Mucosa of descending colon (tissue), 3 donors: Measurements from ENCODE around the gene UBE2Z. TPM values are rescaled to one million over a fixed set of nuclear protein-coding genes. Genes with fewer than 3 reads are reported as not detected.

Source experiments
- ATAC-seq: fragments of 200-7000 bp; cut with Tn5 transposase; one replicate; pipeline ENCODE4 v1.9.1; 2020; ENCODE audit warnings: mild to moderate bottlenecking, moderate library complexity
- DNase-seq, 3 donors: peaks; one replicate each; pipeline ENCODE4 v3.0.0-alpha.2; 2020
- H3K36me3 ChIP-seq: fragments of 200-600 bp; one replicate; pipeline ENCODE4 v1.8.0; 2021; ENCODE audit warnings: low read depth, mild to moderate bottlenecking
- H3K4me1 ChIP-seq: fragments of 200-600 bp; one replicate; pipeline ENCODE4 v1.8.0; 2021; ENCODE audit warnings: low read depth, mild to moderate bottlenecking
- H3K4me3 ChIP-seq: fragments of 200-600 bp; one replicate; pipeline ENCODE4 v1.8.0; 2021; ENCODE audit warnings: mild to moderate bottlenecking
- H3K9me3 ChIP-seq: fragments of 200-600 bp; one replicate; pipeline ENCODE4 v1.8.0; 2021; ENCODE audit warnings: mild to moderate bottlenecking
- intact Hi-C, 2 donors: fragments of 100-400 bp; cut with DNase I in 1 of 2; cut with micrococcal nuclease in 1 of 2; formaldehyde crosslinking; loops; one replicate each; pipeline versions ENCODE4 v1.11.0 to v1.11.1; 2022; cut with DNase I, micrococcal nuclease
- total RNA-seq, 3 donors: library from RNA; stranded (reverse); fragmentation: NEBNext Ultra II Directional in 2 of 3; extraction: Animal tissue kit (Norgen Biotek cat#: 25700) in 2 of 3; gene quantifications; one replicate each; pipeline versions ENCODE4 v1.2.1 to v1.2.4, GENCODE V29; 2021 to 2023
- TF ChIP-seq, protein P1 (sequence below): fragments of 200-600 bp; IDR thresholded peaks from one replicate; pipeline ENCODE4 v1.8.0; 2022; ENCODE audit warnings: antibody characterized with exemption, mild to moderate bottlenecking
- donor health status: DM: no; HTN: no; CAD: no; lungs with moderate emphysema.
- donor health status: DM: no; HTN: no; CAD: no.
- donor health status: DM: no; HTN: yes; CAD: no.

Gene UBE2Z
- total RNA-seq, 3 donors from 2014 or later = 67.6 to 70.5 (median 68.1) TPM

DNA sequence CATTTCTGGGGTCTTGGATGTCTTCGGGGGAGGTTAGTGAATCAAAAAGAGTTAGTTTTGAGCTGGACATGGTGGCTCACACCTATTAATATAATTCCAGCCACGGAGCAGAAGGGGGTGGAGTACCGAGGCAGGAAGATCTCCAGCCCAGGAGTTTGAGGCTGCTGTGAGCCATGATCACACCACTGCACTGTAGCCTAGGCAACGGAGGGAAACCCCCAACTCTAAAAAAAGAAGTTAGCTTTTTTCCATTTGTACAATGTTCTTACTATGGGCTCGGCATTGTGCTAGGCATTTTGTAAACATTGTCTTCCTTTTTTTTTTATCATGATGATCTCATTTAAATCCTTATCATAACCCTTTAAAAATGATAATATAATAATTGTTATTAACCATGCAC is 44.7 kb downstream of the UBE2Z start:
- intact Hi-C loops = no loop called here
- no peak for DNase-seq
- Histone ChIP-seq H3K9me3 (no peaks in the 10 kb centered on the region), H3K4me3 (no peak overlapping the region), H3K36me3 (no peaks in the 10 kb centered on the region), H3K4me1 (peaks cover 10% of the 10 kb centered on the region)
- TF ChIP-seq, protein P1, sequence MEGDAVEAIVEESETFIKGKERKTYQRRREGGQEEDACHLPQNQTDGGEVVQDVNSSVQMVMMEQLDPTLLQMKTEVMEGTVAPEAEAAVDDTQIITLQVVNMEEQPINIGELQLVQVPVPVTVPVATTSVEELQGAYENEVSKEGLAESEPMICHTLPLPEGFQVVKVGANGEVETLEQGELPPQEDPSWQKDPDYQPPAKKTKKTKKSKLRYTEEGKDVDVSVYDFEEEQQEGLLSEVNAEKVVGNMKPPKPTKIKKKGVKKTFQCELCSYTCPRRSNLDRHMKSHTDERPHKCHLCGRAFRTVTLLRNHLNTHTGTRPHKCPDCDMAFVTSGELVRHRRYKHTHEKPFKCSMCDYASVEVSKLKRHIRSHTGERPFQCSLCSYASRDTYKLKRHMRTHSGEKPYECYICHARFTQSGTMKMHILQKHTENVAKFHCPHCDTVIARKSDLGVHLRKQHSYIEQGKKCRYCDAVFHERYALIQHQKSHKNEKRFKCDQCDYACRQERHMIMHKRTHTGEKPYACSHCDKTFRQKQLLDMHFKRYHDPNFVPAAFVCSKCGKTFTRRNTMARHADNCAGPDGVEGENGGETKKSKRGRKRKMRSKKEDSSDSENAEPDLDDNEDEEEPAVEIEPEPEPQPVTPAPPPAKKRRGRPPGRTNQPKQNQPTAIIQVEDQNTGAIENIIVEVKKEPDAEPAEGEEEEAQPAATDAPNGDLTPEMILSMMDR = no peak
- ATAC-seq = no peak

DNA sequence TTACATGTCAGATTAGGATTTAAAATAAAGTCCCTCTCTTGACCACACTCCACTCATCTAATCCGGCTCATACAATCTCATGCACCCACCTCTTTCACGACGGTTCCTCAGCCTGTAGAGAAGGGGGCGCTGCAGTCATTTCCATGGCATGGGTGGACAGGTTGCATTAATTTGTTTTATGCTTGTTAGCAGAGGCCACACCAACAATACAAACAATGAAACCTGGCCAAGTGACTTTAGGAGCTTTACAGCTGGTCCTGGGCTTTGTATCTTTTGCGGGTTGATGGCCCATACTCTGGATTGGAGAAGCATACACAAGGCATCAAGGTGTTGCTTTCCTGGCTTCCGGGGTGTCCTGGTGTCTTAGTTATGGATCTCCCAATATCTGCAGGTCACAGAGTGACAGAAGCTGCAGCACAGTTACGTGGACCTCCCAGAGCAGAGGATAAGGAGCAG is 46.1 kb downstream of the UBE2Z start:
- peaks cover 10% of the 10 kb centered on the region for H3K4me1 ChIP-seq
- peak in 2 of 3 donors; percentile 57 to 70 for DNase-seq
- no peak overlapping the region for H3K4me3 ChIP-seq
- H3K9me3 ChIP-seq = no peaks in the 10 kb centered on the region
- intact Hi-C loops = no loop called here
- peak; percentile 85 for ATAC-seq
- TF ChIP-seq, protein P1 = no peak
- H3K36me3 ChIP-seq = no peaks in the 10 kb centered on the region

DNA sequence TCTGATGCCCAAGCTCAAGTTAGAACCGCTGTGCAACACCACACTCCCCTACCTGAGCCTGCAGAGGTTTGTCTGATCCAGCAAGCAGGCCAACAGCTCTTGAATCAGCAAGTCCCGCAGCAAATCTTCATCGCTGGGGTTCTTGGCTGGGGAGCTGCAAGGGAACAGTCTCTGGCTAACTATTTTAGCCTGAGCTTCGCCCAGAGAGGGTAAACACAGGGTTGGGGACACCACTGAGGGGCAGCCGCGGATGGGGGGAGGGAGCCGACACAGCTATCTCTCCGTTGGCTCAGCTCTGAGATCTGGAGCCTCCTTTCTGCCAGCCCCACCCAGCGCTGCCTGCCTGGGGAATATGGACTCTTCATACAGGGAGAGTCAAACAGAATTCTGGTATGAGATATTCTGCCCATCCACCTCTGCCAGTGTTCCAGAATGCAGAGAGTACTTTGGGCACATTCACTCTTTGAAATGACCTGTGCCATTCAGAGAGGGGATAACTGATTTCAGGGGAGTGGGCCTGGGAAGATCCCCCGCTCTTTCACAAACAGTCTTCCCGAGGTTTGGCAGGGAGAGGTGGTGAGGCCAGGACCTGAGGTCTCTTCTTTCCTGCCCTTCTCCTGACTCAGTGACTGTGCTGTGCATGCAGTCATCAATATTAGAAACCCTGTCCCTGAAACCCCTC is 52.8 kb downstream of the UBE2Z start:
- no peaks in the 10 kb centered on the region for H3K36me3 ChIP-seq
- no peaks in the 10 kb centered on the region for H3K9me3 ChIP-seq
- TF ChIP-seq, protein P1 = no peak
- ATAC-seq (no peak), DNase-seq (no peak)
- H3K4me1 ChIP-seq = no peaks in the 10 kb centered on the region
- intact Hi-C loops = no loop called here
- H3K4me3 ChIP-seq = no peak overlapping the region

DNA sequence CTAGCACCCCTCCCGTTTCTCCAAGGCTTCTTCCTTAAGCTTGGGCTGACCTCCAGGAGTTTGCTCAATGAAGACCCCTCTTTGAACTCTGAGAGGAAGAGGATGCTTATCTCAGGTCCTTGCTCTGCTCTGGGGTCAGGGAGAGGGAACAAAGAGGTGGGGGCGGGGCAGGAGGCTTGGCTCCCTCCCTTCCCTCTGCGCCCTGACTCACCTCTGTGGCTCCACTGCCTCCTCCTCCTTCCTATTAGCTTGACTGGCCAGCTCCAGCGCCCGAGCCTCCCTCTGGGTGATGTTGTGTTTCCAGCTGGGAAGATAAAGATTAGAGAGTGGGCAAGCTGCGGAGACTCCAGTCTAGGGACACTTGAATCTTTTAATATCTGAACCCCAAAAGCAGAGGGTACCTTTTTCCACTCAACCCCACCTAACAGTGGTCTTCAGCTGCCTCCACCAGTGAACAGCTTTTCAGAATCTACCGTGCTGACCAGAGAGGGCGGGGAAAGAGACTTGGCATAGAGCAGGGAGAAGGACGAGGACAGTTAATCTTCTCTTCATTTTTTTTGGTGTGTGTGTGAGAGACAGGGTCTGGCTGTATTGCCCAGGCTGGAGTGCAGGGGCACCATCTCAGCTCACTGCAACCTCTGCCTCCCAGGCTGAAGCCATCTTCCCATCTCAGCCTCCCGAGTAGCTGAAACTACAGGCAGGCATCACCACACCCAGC is 53.5 kb downstream of the UBE2Z start:
- H3K9me3 ChIP-seq = no peaks in the 10 kb centered on the region
- DNase-seq = no peak
- TF ChIP-seq, protein P1 = no peak
- H3K4me1 ChIP-seq = no peaks in the 10 kb centered on the region
- no peaks in the 10 kb centered on the region for H3K36me3 ChIP-seq
- H3K4me3 ChIP-seq = no peak overlapping the region
- no peak for ATAC-seq
- intact Hi-C loops = no loop called here

DNA sequence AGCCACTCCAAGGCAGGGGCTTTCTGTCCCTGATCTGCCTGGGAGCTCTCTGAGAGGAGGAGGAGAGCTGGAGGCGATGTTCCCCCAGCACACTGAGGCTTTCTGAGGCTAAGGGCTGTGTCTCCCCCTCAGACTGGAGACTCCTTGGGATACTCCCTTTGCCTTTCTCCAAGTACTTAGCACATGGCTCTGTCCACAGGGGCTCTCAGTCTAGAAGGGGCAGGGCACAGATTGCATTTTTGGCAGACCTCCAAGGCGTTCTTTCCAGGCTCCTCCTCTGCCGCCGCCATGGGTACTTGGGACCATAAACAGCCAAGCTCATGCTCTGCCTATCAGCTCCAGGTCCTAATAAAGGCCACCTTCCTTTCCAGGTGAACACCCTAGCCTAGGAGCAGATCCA is 62.0 kb downstream of the UBE2Z start:
- ATAC-seq = no peak
- TF ChIP-seq, protein P1 = no peak
- Histone ChIP-seq H3K36me3 (no peaks in the 10 kb centered on the region), H3K4me1 (no peaks in the 10 kb centered on the region), H3K9me3 (no peaks in the 10 kb centered on the region), H3K4me3 (no peak overlapping the region)
- intact Hi-C loops = no loop called here
- no peak for DNase-seq
